HG03354 (cell line): ENCODE data around the gene SLC66A2.

Experiments used
- ATAC-seq: cut with Tn5 transposase; IDR thresholded peaks from one replicate; pipeline ENCODE4 v1.9.1; 2021; ENCODE audit warnings: mild to moderate bottlenecking; ENCODE audit not compliant: unreplicated experiment, poor library complexity, severe bottlenecking

Gene SLC66A2

GRCh38 chr18:79910563-79911343, 40.7 kb downstream of the SLC66A2 start:
- ATAC-seq = no peak

GRCh38 chr18:79906706-79907105, 44.7 kb downstream of the SLC66A2 start:
- no peak for ATAC-seq

- ATAC-seq = peak; percentile 74
These were observed 45.5 kb downstream of the SLC66A2 start for GRCh38 chr18:79905993-79906392.

- ATAC-seq = no peak
These were observed 46.0 kb downstream of the SLC66A2 start for GRCh38 chr18:79905389-79905911.

- no peak for ATAC-seq
These were observed 46.9 kb downstream of the SLC66A2 start for GRCh38 chr18:79904357-79905147.

GRCh38 chr18:79903787-79904356, 47.6 kb downstream of the SLC66A2 start:
- ATAC-seq = no peak

GRCh38 chr18:79903071-79903635, 48.3 kb downstream of the SLC66A2 start:
- ATAC-seq = no peak

- ATAC-seq = no peak
These were observed 48.8 kb downstream of the SLC66A2 start for GRCh38 chr18:79902640-79903039.

GRCh38 chr18:79902075-79902474, 49.4 kb downstream of the SLC66A2 start:
- no peak for ATAC-seq

GRCh38 chr18:79901665-79902064, 49.8 kb downstream of the SLC66A2 start:
- no peak for ATAC-seq

- ATAC-seq = no peak
These were observed 50.6 kb downstream of the SLC66A2 start for GRCh38 chr18:79900610-79901570.

GRCh38 chr18:79899609-79900445, 51.6 kb downstream of the SLC66A2 start:
- ATAC-seq = no peak

GRCh38 chr18:79898952-79899608, 52.4 kb downstream of the SLC66A2 start:
- no peak for ATAC-seq

- no peak for ATAC-seq
These were observed 53.4 kb downstream of the SLC66A2 start for GRCh38 chr18:79897940-79898625.

- no peak for ATAC-seq
These were observed 54.7 kb downstream of the SLC66A2 start for GRCh38 chr18:79896738-79897137.

GRCh38 chr18:79890674-79891073, 60.8 kb downstream of the SLC66A2 start:
- no peak for ATAC-seq

- ATAC-seq = no peak
These were observed 61.9 kb downstream of the SLC66A2 start for GRCh38 chr18:79889569-79889968.
